Measurements from ENCODE around the gene U2AF1L4. TPM values are rescaled to one million over a fixed set of nuclear protein-coding genes. Genes with fewer than 3 reads are reported as not detected.

The U2AF1L4 gene
- 6.1 and 8.9 TPM in 2 replicates for total RNA-seq

DNA sequence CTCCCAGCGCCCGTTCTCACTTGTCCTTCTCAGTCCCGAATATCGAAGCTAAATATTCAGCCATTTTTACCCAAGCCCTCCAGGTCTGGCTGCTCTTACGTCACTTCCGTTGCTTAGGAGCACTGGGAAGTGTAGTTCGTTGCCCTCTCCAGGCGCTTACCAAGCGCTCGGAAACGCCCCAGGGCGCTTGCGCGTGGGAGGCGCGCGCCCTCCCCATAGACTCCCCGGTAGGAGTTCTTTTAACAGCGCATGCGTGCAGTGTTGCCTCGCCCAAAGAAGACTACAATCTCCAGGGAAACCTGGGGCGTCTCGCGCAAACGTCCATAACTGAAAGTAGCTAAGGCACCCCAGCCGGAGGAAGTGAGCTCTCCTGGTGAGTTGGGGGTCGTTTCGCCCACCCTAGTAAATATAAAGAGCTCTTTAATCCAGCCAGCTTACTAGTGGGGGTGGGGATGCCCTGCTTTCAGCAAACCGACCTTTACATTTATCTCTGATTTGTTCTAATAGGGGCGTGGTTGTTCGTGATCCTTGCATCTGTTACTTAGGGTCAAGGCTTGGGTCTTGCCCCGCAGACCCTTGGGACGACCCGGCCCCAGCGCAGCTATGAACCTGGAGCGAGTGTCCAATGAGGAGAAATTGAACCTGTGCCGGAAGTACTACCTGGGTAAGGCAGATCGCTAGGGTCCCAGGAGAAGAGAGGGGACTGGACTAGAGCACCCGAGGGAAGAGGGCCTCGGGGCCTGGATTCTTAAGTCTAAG, at the start of gene U2AF1L4, which contains the start of gene PSENEN:
Gene U2AF1L4, minus strand, starts transcription at position 91 of the 759 bp plus-strand sequence. Its CDS starts 27 bp downstream, at position 64.
Gene PSENEN, plus strand, starts transcription at position 324 of the 759 bp plus-strand sequence. Its CDS starts 280 bp downstream, at position 604.

DNA sequence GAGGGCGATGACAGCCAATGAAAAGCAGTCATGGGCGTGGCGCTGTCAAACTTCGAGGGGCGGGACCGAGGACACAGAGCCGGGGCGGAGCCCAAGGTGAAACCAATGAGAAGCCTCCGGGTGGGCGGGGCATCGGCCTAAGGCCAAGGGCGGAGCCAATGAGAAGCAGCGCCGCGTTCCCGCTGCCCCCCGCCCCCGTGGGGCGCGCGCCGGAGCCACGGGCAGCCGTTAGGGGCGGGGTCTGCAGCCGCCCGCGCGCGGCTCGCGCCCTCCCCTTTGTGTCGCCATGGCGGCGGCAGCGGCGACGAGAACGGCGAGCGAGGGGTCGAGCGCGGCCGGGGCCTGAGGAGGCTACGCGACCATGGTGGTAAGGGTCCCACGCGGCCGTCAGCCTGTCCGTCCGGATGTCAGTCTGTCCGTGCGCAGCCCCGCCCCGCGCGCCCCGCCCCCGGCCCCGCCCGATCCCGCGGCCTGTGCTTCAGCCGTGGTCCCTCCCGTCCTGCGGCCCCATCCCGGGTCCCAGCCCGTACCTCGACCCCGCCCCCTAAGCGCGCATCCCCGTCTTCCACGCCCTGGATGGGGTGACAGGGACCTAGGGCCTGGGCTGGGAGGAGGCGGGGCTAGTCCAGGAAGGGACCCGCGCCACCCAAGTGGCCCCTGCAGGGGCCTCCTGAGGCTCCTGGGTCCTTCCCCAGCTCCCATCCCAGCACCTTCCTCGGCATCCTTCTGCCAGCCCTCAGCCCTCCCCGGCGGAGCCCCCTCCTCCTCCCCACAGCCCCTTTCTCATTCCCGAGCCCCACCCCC, 30.3 kb upstream of the U2AF1L4 start, which contains the start of gene ARHGAP33:
Gene ARHGAP33, plus strand, starts transcription at position 267 of the 804 bp plus-strand sequence. Its CDS starts 95 bp downstream, at position 362.

DNA sequence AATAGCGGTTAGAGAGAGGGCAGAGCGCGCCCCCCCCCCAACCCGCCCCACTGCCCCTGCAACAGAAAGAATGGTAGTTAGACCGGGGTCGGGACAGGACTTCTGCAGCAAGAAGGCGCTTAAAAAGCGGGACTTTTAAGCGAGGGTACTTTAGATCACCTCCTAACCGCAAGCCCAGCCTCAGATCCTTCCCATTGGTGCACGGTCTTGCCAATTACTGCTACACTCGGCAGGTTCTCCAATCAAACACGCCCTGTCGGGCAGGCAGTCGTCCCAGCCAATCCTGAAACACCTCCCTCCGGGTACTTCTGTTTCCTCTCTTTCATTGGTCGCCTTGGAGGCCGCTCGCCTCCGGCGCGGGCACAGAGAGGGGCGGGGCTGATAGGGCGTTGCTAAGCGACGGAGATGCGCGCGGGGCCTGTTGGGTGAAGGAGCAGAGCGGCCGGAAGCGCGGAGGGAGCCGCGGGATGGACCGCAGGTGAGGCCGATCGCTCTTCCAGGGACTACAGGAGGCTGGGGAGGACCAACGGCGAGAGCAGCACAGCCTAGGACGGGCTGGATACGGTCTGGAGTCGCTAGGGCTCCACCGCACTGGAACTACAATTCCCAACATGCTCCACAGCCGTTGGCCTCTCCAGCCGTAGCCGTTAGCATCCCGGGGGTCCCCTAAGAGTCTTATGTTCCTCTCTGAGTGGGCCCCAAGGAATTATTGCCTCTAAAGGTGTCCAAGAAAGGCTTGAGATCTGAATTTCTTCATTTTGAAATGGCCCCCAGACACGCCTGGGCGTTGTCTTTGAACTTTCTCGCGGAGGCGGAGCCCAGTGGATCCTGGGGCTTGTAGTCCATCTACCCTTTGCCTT, 12.8 kb upstream of the U2AF1L4 start, which contains the start of gene PROSER3:
Gene PROSER3, plus strand, starts transcription at position 428 of the 860 bp plus-strand sequence. Its CDS starts 40 bp downstream, at position 468.

GRCh38 chr19:35756377-35757230, 11.4 kb upstream of the U2AF1L4 start, which contains the start of gene HSPB6:
HSPB6 (minus strand) TSS chr19:35757029; CDS start chr19:35757008, 21 bp downstream.

GRCh38 chr19:35748106-35749020, 3.1 kb upstream of the U2AF1L4 start, which contains the start of gene LIN37:
LIN37 (plus strand) TSS chr19:35748576; CDS start chr19:35748725, 149 bp downstream.

GRCh38 chr19:35742121-35742724, 3.0 kb downstream of the U2AF1L4 start, which contains the start of gene IGFLR1:
IGFLR1 (minus strand) TSS chr19:35742452; CDS start chr19:35741180, 1,272 bp downstream.

DNA sequence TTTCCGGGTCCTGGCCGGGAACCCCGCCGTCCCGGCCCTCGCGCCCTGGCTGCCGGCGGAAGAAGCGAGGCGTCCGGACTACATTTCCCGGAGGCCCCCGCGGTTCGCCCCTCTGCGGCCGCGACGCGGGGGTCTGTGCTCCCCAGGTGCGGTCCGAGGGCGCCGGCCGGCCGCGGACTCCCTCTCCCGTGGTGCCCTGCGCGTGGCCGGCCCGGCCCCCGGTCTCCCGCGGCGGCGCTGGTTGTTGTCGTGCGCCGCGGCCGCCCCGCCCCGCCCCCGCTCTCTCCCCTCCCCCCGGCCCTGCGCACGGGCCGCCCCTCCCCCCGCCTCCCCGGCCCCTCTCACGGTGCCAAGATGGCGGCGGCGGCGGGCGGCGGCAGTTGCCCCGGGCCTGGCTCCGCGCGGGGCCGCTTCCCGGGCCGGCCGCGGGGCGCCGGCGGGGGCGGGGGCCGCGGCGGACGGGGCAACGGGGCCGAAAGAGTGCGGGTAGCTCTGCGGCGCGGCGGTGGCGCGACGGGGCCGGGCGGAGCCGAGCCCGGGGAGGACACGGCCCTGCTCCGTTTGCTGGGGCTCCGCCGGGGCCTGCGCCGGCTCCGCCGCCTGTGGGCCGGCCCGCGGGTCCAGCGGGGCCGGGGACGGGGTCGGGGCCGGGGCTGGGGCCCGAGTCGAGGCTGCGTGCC, 27.4 kb downstream of the U2AF1L4 start, which contains the start of gene KMT2B:
Gene KMT2B, plus strand, starts transcription at position 339 of the 680 bp plus-strand sequence. Its CDS starts 16 bp downstream, at position 355.

DNA sequence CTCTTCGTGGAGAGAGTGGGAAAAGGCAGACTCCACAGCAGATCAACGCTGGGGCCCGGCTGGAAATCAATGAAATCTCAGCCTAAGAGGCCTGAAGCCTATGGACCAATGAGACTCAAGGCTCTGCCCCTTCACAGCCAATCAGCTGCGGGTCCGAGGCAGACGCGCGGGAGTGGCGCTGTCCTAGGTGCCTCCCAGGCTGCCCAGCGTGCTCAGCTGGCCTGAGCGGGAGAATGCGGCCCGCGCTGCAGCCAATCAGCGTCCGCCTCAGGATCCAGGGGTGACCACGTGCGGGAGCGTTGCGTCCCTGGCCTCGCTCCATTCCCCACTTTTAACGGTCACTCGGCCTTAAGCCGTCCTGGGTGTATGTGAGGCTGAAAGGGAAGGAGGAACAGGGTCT, 41.0 kb downstream of the U2AF1L4 start, which contains the start of gene ZBTB32:
Gene ZBTB32, plus strand, starts transcription at position 341 of the 400 bp plus-strand sequence. CDS start 10,069 bp downstream, outside the sequence.

Other genes starting within 250 kb of the U2AF1L4 start
- 2.1 and 3.6 TPM in 2 replicates for gene DMKN, start 231.8 kb downstream of the U2AF1L4 start, total RNA-seq
- 4.5 and 6.7 TPM in 2 replicates for gene SBSN, start 217.1 kb downstream of the U2AF1L4 start, total RNA-seq
- not detected in 2 replicates for gene GAPDHS, start 212.0 kb downstream of the U2AF1L4 start, total RNA-seq
- gene TMEM147, start 199.8 kb downstream of the U2AF1L4 start, total RNA-seq, result 73.0 and 101 TPM in 2 replicates
- not detected in 2 replicates for gene ATP4A, start 181.8 kb downstream of the U2AF1L4 start, total RNA-seq
- gene PMIS2, start 159.2 kb downstream of the U2AF1L4 start, total RNA-seq, result not detected in 2 replicates
- gene HAUS5, start 132.7 kb downstream of the U2AF1L4 start, total RNA-seq, result 5.6 and 7.4 TPM in 2 replicates
- gene RBM42, start 116.4 kb downstream of the U2AF1L4 start, total RNA-seq, result 33.4 and 35.7 TPM in 2 replicates
- gene ETV2, start 103.7 kb downstream of the U2AF1L4 start, total RNA-seq, result 0.13 TPM in 1 of 2 replicates, not detected in the other
- 188 and 222 TPM in 2 replicates for gene COX6B1, start 97.1 kb downstream of the U2AF1L4 start, total RNA-seq
- gene UPK1A, start 78.9 kb downstream of the U2AF1L4 start, total RNA-seq, result 0.10 and 0.13 TPM in 2 replicates
- gene ZBTB32, start 40.9 kb downstream of the U2AF1L4 start, total RNA-seq, result not detected in 2 replicates
- 10.3 and 15.1 TPM in 2 replicates for gene KMT2B, start 27.4 kb downstream of the U2AF1L4 start, total RNA-seq
- gene IGFLR1, start 3.0 kb downstream of the U2AF1L4 start, total RNA-seq, result 0.73 and 0.85 TPM in 2 replicates
- gene PSENEN, start 233 bp upstream of the U2AF1L4 start, total RNA-seq, result 12.4 and 17.2 TPM in 2 replicates
- gene LIN37, start 3.2 kb upstream of the U2AF1L4 start, total RNA-seq, result 9.0 and 10.0 TPM in 2 replicates
- gene HSPB6, start 11.6 kb upstream of the U2AF1L4 start, total RNA-seq, result 106 and 161 TPM in 2 replicates
- gene PROSER3, start 12.8 kb upstream of the U2AF1L4 start, total RNA-seq, result 5.4 and 6.3 TPM in 2 replicates
- gene ARHGAP33, start 30.1 kb upstream of the U2AF1L4 start, total RNA-seq, result 3.1 and 5.5 TPM in 2 replicates
- not detected in 2 replicates for gene PRODH2, start 67.4 kb upstream of the U2AF1L4 start, total RNA-seq
- gene NPHS1, start 107.1 kb upstream of the U2AF1L4 start, total RNA-seq, result not detected in 2 replicates
- gene KIRREL2, start 111.5 kb upstream of the U2AF1L4 start, total RNA-seq, result not detected in 2 replicates
- 23.2 and 28.9 TPM in 2 replicates for gene APLP1, start 123.2 kb upstream of the U2AF1L4 start, total RNA-seq
- gene NFKBID, start 155.1 kb upstream of the U2AF1L4 start, total RNA-seq, result 2.5 and 5.2 TPM in 2 replicates
- 0.46 and 1.2 TPM in 2 replicates for gene HCST, start 157.1 kb upstream of the U2AF1L4 start, total RNA-seq
- gene TYROBP, start 162.9 kb upstream of the U2AF1L4 start, total RNA-seq, result not detected in 2 replicates
- 5.1 and 7.1 TPM in 2 replicates for gene LRFN3, start 191.0 kb upstream of the U2AF1L4 start, total RNA-seq
- gene SDHAF1, start 249.8 kb upstream of the U2AF1L4 start, total RNA-seq, result 7.7 and 8.0 TPM in 2 replicates

All from smooth muscle cell of the pulmonary artery (primary cell).